HG03460 (cell line): ENCODE measurements around the gene PPP4R2.
A peak's percentile ranks its signal among the peaks of the same experiment; 100 is the strongest.

Source experiments
- ATAC-seq: cut with Tn5 transposase; IDR thresholded peaks from one replicate; pipeline ENCODE4 v1.9.1; 2021; ENCODE audit not compliant: unreplicated experiment

The PPP4R2 gene

DNA sequence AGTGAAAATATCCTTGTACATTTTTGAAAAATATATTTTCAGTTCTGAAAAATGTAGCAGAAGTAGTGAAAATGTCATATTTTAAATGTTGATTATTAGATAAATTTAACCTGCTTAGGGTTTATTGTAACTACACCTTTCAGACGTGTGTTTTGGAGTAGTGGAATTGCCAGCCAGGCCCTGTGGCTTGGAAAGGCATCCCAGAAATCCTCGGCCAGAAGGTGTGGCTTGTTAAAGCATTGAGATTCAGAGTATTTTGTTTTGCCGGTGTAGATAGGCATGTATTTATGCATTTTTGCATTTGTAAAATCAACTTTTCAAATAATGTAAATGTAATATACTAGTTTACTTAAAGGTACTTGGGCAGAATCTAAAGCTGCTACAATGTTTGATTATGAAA, 71.8 kb downstream of the PPP4R2 start:
- no peak for ATAC-seq

DNA sequence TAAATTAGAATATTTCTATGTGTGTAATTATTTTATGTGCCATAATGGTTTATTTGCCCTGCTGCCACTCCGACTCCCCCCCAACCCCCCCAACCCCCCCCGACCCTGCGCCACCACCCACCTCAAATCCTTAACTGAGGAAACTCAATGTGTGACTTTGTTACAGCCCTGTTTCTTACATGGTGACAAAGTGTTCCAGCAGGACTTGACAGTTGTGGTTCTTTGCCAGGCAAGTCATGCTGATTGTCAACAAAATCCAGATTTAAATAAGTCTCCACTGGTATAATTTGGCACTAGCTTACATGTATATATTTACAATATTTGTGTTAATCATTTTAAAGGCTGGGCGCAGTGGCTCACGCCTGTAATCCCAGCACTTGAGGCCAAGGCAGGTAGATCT, 72.6 kb downstream of the PPP4R2 start:
- no peak for ATAC-seq

DNA sequence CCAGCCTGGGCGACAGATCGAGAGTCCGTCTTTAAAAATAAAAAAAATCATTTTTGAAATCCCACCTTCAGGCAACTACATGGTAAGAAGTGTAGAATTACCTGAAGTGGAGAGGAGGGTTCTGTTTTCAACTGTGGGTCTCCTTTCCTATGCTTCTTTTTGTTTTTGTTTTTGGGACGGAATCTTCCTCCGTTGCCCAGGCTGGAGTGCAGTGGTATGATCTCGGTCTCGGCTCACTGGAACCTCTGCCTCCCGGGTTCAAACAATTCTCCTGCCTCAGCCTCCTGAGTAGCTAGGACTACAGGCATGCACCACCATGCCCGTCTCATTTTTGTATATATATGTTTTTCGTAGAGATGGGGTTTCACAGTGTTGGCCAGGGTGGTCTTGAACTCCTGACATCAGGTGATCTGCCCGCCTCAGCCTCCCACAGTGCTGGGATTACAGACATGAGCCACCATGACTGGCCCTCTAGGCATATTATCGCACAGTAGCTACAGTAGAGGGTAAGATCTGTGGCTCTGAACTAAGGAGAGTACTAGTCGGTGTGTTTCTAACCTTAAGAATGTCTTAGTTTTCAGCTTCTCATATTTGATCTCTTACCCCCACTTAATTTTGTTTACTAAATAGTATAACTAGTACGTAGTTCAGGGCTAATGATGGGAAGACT, 73.3 kb downstream of the PPP4R2 start:
- no peak for ATAC-seq

DNA sequence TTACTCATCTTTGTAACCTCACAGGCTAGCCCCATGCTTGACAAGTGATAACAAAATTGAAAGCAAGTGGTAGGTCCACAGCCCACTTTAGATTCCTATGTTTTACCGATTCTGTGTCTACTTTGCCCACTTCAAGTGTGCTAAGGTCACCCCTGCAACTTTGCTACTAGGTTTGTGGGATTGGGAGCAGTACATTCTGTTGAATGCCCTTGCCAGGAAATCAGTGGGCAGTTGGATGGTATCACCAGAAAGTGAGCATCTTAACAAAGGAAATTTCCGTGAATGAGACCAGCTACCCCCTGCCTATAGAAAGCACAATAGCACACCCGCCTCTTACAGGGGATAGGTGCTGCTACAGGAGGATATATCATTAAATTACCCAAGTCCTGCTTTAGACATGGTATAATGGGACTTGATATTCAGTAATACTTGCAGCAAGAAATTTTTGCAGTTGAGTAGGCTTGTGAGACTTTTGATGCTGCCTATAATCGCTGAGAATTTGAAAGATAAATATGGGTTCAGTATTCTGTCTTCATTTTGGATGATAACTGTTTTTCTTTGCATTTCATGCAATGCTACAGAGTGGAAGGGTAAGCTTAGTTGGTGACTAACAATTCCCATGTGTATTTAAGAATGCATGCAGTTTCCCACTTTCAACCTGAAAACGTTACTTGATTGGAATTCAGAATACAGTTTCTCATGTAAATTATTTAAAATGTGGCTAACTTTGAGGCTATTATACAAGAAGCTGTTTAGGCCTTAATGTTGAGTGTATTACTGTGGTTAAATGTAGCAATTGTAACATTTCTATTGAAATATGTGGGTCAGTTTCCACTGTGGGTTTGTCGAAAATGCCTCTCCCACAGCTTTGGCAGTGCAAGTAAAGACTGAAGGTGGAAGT, 74.3 kb downstream of the PPP4R2 start:
- no peak for ATAC-seq

DNA sequence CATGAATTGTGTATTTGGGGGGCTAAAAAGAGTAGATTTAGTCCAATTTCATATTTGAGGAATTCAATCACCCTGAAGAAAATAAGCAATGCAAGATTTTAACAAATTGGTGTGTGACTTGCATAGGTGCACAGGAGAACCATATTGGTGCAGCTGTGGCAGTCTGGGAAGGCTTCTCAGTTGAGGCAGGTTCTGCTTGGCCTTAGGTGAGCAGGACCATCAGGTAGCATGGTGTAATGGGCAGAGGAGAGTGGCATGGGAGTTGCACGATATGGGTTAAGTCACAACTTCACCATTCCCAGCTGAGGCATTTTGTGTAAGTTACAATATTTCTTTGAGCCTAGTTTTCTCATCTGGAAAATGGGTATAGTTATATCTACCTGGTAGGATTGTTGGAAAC, 75.3 kb downstream of the PPP4R2 start:
- no peak for ATAC-seq

DNA sequence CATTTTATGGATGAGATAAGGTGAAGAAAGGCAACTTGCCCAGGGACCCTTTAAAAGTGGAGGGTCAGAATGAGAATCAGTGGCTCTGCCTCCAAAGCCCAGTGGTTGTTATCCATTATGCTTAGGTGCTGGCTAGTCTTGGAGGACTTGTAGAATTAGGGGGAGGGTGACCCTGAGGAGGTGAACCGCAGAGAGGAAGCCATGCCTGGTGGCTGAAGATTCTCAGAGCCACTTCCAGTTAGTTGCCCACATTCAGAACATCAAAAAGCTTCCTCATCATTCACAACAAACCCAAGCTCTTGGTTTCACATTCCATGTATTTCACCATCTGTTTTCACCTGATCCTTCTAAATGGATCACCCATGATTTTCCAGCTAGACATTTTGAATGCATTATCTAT, 76.0 kb downstream of the PPP4R2 start:
- ATAC-seq: no peak

DNA sequence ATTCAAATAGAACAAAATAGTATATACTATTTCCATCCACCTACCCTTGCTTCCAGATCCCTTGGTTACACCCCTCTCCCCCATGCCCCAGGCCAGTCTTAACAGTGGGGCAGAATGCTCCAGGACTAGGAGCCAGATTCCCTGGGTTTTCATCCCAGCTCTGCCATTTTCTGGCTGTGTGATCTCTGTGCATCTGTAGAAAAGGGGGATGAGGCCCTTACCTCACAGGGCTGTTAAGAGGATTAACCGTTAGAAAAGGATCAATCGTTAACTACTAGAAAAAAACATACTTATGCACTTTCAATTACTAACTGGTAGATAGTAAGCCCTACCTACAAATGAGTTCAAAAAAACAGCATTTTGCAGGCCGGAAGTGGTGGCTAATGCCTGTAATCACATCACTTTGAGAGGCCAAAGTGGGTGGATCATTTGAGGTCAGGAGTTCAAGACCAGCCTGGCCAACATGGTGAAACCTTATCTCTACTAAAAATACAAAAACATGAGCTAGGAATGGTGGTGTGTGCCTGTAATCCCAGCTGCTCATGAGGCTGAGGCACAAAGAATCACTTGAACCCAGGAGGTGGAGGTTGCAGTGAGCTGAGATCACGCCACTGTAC, 76.6 kb downstream of the PPP4R2 start:
- ATAC-seq: no peak

DNA sequence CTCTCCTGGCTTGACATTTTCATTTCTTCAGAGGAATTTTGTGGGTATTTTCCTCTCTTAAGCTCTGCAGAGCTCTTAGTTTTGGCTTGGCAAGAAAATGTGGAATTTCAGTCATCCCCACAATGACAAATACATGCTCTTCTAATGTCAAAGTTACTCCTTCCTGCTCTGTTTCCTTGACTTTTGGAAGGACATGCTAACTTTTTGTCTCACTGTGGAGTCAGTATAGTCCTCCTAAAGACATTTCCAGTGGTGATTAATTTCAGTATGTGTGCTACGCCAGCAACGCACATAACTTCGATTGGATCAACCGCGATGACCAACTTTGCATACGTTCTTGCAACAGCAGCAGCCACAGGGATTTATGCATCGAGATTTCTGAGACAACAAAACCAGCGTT, 78.2 kb downstream of the PPP4R2 start:
- no peak for ATAC-seq

DNA sequence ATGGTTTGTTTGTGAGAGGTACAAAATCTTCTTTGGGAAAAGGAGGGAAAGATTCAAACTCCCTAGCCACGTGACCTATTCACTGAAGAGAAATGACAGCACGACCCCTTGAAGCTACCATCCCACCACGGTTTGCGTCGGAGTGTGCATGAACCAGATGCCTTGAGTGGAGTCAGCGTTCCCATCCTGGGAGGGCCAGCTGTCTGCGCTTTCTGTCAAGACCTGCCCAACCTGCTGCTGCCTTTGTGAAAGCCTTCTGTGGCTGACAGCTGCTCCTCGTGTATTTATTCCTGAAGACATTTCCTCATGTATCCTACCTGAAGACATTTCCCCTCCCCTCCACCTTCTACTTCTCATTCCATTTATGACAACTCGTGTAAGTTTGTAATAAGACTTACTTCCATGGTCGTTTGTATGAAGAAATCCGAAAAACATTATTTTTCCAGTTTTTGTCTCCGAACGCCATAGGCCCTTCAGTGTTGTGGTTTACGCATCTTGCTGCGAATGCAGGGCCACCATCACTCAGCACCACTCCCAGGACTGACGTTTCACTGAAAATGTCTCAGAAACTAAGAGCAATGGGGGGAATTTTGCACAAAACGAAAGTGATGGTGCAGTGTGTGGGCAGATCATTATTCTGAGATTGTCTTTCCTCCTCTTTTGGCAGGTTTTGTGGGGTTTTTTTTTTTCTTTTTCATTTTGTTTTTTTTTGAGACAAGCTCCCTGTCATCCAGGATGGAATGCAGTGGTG, 83.8 kb downstream of the PPP4R2 start:
- ATAC-seq: peak; percentile 68

DNA sequence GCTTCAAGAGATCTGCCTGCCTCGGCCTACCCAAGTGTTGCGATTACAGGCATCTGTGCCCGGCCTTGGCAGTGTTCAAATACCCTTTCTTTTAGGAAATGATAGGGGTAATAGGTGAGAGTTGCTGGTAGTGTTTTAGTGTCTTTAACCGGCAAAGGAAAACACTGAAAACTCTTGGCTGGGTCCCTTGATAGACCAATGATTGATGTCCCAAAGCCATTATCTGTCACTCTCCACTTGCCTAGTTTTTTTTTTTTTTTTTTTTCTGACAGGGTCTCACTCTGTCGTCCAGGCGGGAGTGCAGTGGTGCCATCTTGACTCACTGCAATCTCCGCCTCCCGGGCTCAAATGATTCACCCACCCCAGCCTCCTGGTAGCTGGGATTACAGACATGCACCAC, 84.5 kb downstream of the PPP4R2 start:
- ATAC-seq: no peak

DNA sequence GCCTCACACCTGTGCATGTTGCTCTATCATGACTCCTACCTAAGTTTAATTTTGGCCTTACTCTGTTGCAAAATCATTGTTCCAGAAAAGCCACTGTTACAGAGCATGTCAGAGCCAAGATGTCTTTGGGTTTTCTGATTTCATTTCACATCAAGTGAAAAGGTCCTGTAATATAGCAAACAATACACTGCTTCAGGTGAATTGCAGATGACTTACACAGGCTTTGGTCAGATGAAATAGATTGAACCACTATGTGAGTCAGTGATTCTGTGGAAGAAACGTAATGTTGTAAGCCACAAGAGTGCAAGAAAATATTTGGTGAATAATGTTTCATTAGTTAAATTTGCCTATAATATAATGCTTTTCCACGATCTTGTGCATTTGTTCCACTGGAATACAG, 87.6 kb downstream of the PPP4R2 start:
- no peak for ATAC-seq

DNA sequence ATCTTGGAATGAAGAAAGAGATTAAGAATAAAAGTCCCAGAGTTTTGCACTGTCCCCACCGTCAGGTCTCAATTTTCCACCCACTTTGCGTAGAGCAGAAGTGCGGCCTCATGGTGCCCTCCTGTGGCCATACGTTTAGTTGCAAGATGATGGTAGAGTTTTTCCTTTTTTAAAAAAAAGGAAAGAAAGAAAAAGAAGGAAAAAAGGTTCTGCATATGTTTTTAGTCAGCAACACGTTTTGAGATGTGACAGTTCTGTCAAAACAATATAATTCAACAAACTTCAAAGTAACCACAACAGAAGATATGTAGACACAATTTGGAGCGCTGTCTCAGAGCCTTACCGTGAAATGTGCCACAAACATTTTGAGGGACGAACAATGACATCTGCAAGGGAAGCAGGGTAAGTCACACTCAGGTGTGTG, 89.5 kb downstream of the PPP4R2 start:
- no peak for ATAC-seq

DNA sequence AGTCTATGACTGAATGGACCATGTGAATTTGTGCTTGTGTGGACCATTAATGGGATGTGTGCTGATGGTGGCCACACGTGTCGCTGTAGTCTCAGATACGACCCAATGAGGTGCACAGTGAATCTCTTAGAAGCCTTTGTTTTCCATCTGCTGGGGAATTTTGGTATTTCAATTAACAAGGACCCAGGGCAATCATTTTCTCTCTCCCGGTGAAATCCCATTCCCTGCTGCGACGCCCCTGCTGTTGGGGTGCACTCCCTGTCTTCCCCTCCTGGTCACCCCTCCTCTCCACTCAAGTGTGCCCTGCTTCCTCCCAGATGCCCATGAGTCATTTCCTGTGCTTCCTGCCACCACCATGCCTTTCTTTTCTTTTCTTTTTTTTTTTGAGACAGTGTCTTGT, 97.5 kb downstream of the PPP4R2 start:
- ATAC-seq: no peak

DNA sequence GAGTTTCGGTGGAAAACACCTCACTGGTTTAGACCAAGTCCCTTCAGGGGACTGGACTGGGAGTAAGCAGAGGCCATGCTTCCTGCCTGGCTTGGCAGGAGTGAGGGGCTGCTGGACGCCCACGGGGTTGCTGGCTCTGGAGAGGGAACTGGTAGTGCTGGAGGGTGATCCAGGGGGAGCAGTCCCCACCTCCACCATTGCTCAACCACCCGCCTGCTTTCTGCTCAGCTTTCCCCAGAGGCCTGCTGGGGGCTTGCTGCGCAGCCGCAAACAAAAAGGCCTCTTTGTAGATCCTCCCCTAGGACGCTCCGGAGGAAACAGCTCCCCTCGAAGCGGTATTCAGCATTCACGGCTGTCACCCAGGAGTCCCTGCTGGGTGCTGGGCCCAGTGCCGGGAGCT, 98.3 kb downstream of the PPP4R2 start:
- ATAC-seq: no peak

DNA sequence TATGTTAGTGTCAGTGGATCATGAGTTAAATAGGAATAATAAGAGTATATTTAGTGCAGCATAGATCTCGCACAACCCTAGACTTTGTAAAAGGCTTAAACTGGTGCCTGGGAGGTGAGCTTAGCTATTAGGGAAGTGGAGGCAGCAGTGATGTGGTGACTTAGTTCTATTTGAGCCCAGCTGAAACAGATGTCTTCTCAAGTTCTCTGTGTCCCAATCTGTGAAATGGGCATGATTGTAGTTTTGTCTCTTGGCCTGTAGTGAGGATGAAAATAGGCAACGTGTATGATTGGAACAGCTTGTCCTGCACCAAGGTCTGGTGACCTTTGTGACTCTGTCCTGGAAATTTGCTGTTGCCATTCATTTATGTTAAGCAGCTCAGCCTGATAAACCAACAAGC, 99.6 kb downstream of the PPP4R2 start:
- ATAC-seq: no peak

DNA sequence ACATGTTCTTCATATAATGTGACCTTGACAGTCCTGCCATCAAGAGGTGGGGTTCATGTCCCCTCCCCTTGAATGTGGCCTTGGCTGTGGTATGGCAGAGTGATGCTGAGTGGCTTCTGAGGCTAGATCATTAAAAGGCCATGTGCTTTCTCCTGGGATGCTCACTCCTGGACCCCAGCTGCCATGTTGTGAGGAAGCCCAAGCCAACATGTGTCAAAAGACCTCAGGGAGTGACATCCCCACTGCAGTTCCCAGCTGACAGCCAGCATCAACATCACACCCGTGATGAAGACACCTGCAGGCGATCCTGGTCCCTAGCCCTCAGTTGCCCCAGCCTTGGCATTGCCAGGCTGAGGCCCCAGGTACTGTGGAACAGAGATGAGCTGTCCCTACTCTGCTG, 101.4 kb downstream of the PPP4R2 start:
- ATAC-seq: no peak

DNA sequence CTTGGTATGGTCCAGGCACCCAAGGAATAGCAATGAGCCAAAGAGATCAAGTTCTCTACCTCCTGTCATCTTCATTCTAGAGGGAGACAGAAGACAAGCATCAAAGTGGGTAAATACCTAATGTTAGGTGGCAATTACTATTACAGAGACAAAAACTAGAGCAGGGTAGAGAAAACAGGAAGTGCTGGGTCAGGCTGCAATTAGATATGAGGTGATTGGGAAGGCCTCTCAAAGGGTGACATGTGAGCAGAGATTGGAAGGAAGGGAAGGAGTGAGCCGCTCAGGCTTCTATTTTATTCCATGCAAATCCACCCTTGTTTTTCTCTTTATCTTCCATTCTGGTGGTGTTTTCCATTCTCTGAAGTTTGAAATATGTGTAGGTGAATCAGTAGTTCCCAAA, 102.3 kb downstream of the PPP4R2 start:
- no peak for ATAC-seq

DNA sequence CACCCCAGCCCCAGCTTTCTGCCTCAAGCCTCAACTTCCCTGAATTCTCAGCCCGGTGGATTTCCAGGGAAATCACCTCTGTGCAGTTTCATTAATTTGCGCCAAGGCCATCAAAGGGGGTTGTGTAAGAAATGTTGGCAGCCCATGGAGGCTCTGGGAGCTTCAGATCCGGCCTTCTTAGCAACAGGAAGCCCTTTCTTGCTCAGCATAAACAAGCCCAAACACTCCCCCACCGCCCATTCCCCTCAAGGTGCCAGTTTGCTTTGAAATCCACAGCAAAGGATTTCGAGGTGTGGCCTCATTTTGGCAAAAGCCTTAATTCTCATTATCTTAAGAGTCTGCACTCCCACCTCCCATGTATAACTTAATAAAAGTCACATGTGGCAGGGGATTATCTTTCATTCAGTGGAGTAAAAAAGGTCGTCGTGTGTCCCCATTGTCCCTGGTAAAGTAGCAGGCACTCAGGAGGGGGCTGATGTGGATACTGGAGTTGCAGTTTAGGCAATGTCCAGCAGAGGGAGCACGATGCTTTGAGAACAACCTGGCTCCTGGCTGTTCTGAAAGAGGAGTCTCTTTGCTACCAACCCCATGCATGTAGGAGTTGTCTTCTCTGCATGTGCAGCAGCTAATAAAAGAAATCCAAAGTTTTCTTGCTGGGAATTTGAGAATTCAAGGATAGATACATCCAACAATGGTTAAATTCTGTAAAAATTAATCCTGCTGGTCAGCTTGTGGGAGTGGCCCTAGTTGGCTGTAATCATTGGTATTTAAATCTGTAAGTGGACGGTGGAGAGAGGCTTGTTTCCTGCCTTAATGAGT, 104.3 kb downstream of the PPP4R2 start:
- ATAC-seq: peak; percentile 91

DNA sequence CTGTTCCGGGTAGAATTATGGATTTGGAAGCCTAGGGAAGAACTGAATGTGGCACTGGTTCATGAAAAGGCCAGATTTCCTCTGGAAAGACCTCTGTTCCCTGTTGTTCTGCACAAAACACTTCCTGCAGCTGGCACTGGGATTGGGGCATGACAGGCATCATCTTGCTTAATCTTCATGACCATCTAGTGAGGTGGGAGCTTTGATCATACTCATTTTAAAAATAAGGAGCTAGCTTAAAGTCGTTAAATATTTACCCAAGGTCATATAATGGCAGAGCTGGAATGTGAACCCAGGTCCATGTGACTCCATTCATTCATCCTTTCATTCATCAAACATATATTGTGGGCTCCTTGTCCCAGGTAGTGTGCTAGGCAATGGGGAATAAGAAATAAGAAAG, 105.3 kb downstream of the PPP4R2 start:
- ATAC-seq: no peak

DNA sequence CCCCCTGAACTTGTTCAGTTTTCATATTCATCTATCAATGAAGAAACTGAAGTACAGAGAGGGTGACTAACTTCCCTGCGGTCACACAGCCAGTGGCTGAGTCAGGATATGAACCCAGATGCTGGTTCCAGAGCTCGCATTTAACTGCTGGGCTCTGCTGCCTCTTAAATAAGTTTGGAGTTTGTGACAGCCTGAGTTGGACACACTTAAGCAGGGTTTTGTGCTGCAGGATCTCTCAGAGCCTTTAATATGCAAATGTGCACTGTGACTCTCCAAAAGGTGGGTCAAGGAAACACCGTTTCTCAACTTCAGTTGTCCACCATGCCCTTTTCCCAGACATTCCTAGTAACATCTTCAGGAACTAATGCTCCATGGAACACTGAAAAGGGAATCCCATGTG, 110.6 kb downstream of the PPP4R2 start:
- ATAC-seq: no peak
